ENCODE measurements around the gene THRB.

Gene THRB

GRCh38 chr3:24510030-24510648 is 15.5 kb upstream of the THRB start:
- no peak for DNase-seq

GRCh38 chr3:24508423-24508839 is 13.8 kb upstream of the THRB start:
- DNase-seq, result no peak

- no peak for DNase-seq
These were observed 13.2 kb upstream of the THRB start for GRCh38 chr3:24507776-24508422.

GRCh38 chr3:24506966-24507775 is 12.5 kb upstream of the THRB start:
- DNase-seq, result no peak

GRCh38 chr3:24505691-24506550 is 11.3 kb upstream of the THRB start:
- no peak for DNase-seq

- no peak for DNase-seq
These were observed 10.1 kb upstream of the THRB start for GRCh38 chr3:24504772-24505171.

GRCh38 chr3:24503616-24504113 is 9.0 kb upstream of the THRB start:
- no peak for DNase-seq

- no peak for DNase-seq
These were observed 8.0 kb upstream of the THRB start for GRCh38 chr3:24502690-24503089.

- no peak for DNase-seq
These were observed 6.2 kb upstream of the THRB start for GRCh38 chr3:24500806-24501205.

GRCh38 chr3:24499991-24500390 is 5.3 kb upstream of the THRB start:
- no peak for DNase-seq

GRCh38 chr3:24498796-24499195 is 4.1 kb upstream of the THRB start:
- DNase-seq, result no peak

GRCh38 chr3:24498391-24498790 is 3.7 kb upstream of the THRB start:
- no peak for DNase-seq

- no peak for DNase-seq
These were observed 3.3 kb upstream of the THRB start for GRCh38 chr3:24497942-24498341.

- DNase-seq, result no peak
These were observed 2.2 kb upstream of the THRB start for GRCh38 chr3:24496529-24497482.

GRCh38 chr3:24495326-24495994 is 810 bp upstream of the THRB start:
- DNase-seq, result no peak

GRCh38 chr3:24493746-24494617 is 668 bp downstream of the THRB start:
- DNase-seq, result no peak

- no peak for DNase-seq
These were observed 1.6 kb downstream of the THRB start for GRCh38 chr3:24492971-24493551.

- DNase-seq, result no peak
These were observed 4.5 kb downstream of the THRB start for GRCh38 chr3:24490151-24490550.
